ENCODE results near the gene CTNNA2.

The CTNNA2 gene

DNA sequence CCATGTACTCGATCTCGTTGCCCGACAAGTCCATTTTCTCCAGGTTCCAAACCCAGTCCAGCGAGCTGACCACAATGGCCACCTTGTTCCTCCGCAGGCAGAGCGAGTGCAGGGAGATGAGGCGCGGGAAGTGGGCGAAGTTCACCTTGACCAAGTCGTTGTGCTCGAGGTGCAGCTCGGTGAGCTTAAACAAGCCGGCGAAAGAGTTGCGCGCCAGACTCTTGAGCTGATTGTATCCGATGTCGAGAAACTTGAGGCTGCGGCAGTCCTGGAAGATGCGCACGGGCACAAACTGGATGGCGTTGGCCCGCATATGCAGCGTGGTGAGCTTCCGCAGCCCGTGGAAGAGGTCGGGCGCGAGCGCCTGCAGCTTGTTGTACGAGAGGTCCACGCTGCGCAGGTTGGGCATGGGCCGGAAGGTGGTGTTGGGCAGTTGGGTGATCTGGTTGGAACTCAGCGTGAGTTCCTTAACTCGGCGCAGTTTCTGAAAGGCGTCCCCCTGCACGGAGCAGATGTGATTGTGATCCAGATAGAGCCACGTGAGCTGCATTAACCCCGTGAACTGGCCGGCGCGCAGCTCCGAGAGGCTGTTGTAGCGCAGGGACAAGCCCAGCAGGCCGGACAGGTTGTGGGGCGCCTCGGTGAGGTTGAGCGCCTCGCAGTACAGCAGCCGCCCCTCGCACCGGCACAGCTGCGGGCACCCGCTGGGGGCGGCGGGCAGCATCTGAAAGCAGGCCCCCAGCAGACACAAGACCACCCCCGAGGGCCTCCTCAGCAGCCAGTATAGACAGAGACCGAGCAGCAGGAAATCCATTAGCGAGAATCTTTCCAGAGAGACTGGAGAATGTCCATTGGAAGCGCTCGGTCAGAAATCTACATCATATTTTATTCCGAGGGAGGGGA lies 790.4 kb downstream of the CTNNA2 start:
- no peak overlapping the region for H3K4me3 ChIP-seq (ENCODE audit: low read depth, low read length)
- no peak for DNase-seq (ENCODE audit: low read depth)
- TF ChIP-seq, protein P1, sequence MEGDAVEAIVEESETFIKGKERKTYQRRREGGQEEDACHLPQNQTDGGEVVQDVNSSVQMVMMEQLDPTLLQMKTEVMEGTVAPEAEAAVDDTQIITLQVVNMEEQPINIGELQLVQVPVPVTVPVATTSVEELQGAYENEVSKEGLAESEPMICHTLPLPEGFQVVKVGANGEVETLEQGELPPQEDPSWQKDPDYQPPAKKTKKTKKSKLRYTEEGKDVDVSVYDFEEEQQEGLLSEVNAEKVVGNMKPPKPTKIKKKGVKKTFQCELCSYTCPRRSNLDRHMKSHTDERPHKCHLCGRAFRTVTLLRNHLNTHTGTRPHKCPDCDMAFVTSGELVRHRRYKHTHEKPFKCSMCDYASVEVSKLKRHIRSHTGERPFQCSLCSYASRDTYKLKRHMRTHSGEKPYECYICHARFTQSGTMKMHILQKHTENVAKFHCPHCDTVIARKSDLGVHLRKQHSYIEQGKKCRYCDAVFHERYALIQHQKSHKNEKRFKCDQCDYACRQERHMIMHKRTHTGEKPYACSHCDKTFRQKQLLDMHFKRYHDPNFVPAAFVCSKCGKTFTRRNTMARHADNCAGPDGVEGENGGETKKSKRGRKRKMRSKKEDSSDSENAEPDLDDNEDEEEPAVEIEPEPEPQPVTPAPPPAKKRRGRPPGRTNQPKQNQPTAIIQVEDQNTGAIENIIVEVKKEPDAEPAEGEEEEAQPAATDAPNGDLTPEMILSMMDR (IDR thresholded peaks at IDR 0.05; ENCODE audit: insufficient read depth, low read depth, low read length, missing control alignments) = no peak

GRCh38 chr2:80303909-80304837 lies 791.3 kb downstream of the CTNNA2 start, which contains the start of gene LRRTM1:
LRRTM1 (minus strand) TSS chr2:80304752; CDS start chr2:80303819, 933 bp downstream.
- no peak for DNase-seq (ENCODE audit: low read depth)
- TF ChIP-seq, protein P1 (IDR thresholded peaks at IDR 0.05; ENCODE audit: insufficient read depth, low read depth, low read length, missing control alignments) = no peak
- H3K4me3 ChIP-seq (ENCODE audit: low read depth, low read length) = no peak within 1 kb of the TSS

DNA sequence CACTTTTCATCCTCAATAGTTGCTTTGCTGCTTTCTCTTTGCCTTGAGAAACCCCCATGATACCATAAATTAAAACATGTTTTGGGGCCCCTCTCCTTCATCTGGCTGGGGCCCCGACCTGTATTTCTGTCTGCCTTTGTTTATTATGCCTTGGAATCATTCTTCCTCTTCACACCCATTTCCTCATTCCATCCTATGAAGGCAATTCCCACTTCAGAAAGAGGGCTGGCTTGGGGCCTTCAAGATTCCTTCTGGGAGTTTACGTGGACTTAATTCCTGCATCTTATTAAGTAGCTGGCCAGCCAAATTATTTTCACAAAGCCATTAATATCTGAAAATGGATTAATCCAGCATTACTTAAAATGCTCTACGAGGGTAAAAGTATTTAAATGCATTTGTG lies 798.5 kb downstream of the CTNNA2 start:
- no peak for DNase-seq (ENCODE audit: low read depth)
- TF ChIP-seq, protein P1 (IDR thresholded peaks at IDR 0.05; ENCODE audit: insufficient read depth, low read depth, low read length, missing control alignments) = no peak
- no peak overlapping the region for H3K4me3 ChIP-seq (ENCODE audit: low read depth, low read length)

DNA sequence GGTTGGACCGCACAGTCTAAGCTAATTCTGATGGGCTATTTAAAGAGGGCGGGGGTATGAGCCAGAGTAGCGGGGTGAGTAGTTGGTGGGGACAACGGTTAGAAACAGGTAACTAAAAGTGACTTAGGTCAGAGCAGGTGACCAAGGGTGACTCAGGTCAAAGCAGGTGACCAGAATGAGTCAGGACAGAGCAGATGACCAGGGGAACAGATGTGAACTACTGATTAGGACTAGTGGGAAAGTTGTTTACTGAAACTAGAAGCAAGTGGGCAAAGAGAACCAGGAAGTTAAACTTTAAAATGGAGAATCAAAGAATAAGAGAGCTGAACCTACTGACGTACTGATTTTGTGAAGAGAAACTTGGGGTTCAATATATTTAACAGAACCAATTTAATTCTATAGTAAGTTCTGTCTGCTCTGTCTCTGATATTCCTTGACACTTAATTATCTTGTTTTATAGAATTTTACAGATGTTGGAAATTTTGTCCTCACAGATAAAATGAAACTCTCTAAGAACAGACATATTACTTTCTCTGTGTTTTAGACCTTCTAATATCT lies 799.5 kb downstream of the CTNNA2 start:
- no peak for DNase-seq (ENCODE audit: low read depth)
- TF ChIP-seq, protein P1 (IDR thresholded peaks at IDR 0.05; ENCODE audit: insufficient read depth, low read depth, low read length, missing control alignments) = no peak
- H3K4me3 ChIP-seq (ENCODE audit: low read depth, low read length) = no peak overlapping the region

GRCh38 chr2:80322311-80322920 lies 809.6 kb downstream of the CTNNA2 start:
- TF ChIP-seq, protein P1 (IDR thresholded peaks at IDR 0.05; ENCODE audit: insufficient read depth, low read depth, low read length, missing control alignments) = no peak
- no peak overlapping the region for H3K4me3 ChIP-seq (ENCODE audit: low read depth, low read length)
- no peak for DNase-seq (ENCODE audit: low read depth)

GRCh38 chr2:80322958-80323357 lies 810.1 kb downstream of the CTNNA2 start:
- DNase-seq (ENCODE audit: low read depth) = no peak
- TF ChIP-seq, protein P1 (IDR thresholded peaks at IDR 0.05; ENCODE audit: insufficient read depth, low read depth, low read length, missing control alignments) = no peak
- H3K4me3 ChIP-seq (ENCODE audit: low read depth, low read length) = no peak overlapping the region
